ENCODE measurements around the gene PRPF18.

PRPF18 gene

GRCh38 chr10:13592306-13592705 is 5.5 kb downstream of the PRPF18 start:
- ATAC-seq = no peak
- TF ChIP-seq OSR1 (CRISPR knock-in tag; IDR thresholded peaks at IDR 0.05) (no peak), PATZ1 (CRISPR knock-in tag; IDR thresholded peaks at IDR 0.05; ENCODE audit: borderline replicate concordance) (no peak), CREB5 (CRISPR knock-in tag; IDR thresholded peaks at IDR 0.05; ENCODE audit: low read depth) (no peak), TOX (CRISPR knock-in tag; IDR thresholded peaks at IDR 0.05; ENCODE audit: borderline replicate concordance) (no peak), PPARA (CRISPR knock-in tag; IDR thresholded peaks at IDR 0.05; ENCODE audit: borderline replicate concordance) (no peak), GLIS3 (CRISPR knock-in tag; IDR thresholded peaks at IDR 0.05) (no peak), SNAI2 (CRISPR knock-in tag; IDR thresholded peaks at IDR 0.05) (no peak), TCF4 (CRISPR knock-in tag; IDR thresholded peaks at IDR 0.05; ENCODE audit: borderline replicate concordance) (no peak), ZNF70 (CRISPR knock-in tag; IDR thresholded peaks at IDR 0.05) (no peak), ZNF8 (CRISPR knock-in tag; IDR thresholded peaks at IDR 0.05) (no peak), CSDC2 (CRISPR knock-in tag; IDR thresholded peaks at IDR 0.05) (no peak), CSRNP3 (CRISPR knock-in tag; IDR thresholded peaks at IDR 0.05) (no peak), RARB (CRISPR knock-in tag; IDR thresholded peaks at IDR 0.05) (no peak)

GRCh38 chr10:13593535-13593934 is 6.8 kb downstream of the PRPF18 start:
- ATAC-seq = no peak
- TF ChIP-seq ZNF8 (CRISPR knock-in tag; IDR thresholded peaks at IDR 0.05) = no peak
- no peak for TF ChIP-seq ARNTL (CRISPR knock-in tag; IDR thresholded peaks at IDR 0.05; ENCODE audit: borderline replicate concordance, low read depth)
- TF ChIP-seq SNAI2 (CRISPR knock-in tag; IDR thresholded peaks at IDR 0.05) = no peak
- no peak for TF ChIP-seq ZNF70 (CRISPR knock-in tag; IDR thresholded peaks at IDR 0.05)
- TF ChIP-seq TCF4 (CRISPR knock-in tag; IDR thresholded peaks at IDR 0.05; ENCODE audit: borderline replicate concordance) = no peak
- no peak for TF ChIP-seq ESRRG (CRISPR knock-in tag; IDR thresholded peaks at IDR 0.05)
- no peak for TF ChIP-seq ZFP30 (CRISPR knock-in tag; IDR thresholded peaks at IDR 0.05)
- TF ChIP-seq ZNF565 (CRISPR knock-in tag; conservative IDR thresholded peaks at IDR 0.05; ENCODE audit: low read depth) = no peak
- TF ChIP-seq PPARA (CRISPR knock-in tag; IDR thresholded peaks at IDR 0.05; ENCODE audit: borderline replicate concordance) = no peak
- TF ChIP-seq BACH2 (CRISPR knock-in tag; IDR thresholded peaks at IDR 0.05; ENCODE audit: borderline replicate concordance) = no peak
- no peak for TF ChIP-seq CSDC2 (CRISPR knock-in tag; IDR thresholded peaks at IDR 0.05)
- TF ChIP-seq CSRNP3 (CRISPR knock-in tag; IDR thresholded peaks at IDR 0.05) = no peak
- TF ChIP-seq TSHZ2 (CRISPR knock-in tag; IDR thresholded peaks at IDR 0.05) = no peak
- no peak for TF ChIP-seq CREB5 (CRISPR knock-in tag; IDR thresholded peaks at IDR 0.05; ENCODE audit: low read depth)
- TF ChIP-seq RARB (CRISPR knock-in tag; IDR thresholded peaks at IDR 0.05) = no peak
- TF ChIP-seq TOX (CRISPR knock-in tag; IDR thresholded peaks at IDR 0.05; ENCODE audit: borderline replicate concordance) = no peak
- TF ChIP-seq ISL1 (CRISPR knock-in tag; IDR thresholded peaks at IDR 0.05) = no peak
- no peak for TF ChIP-seq ZC3H10 (CRISPR knock-in tag; IDR thresholded peaks at IDR 0.05)

Data from SK-N-SH treated with all-trans-retinoic acid at 6 μM for 48 hours (cell line).